ENCODE data around the gene GARIN3.
A peak's percentile ranks its signal among the peaks of the same experiment; 100 is the strongest.

Gene GARIN3

GRCh38 chr5:157142317-157143126, 23.5 kb downstream of the GARIN3 start, which contains the start of gene MED7:
TSS of gene MED7 (minus strand) at chr5:157142865. CDS start at chr5:157139431, 3,434 bp downstream.
- peak; percentile 88 for DNase-seq

- DNase-seq: no peak
Observed at GRCh38 chr5:157137691-157138090, 28.4 kb downstream of the GARIN3 start.

GRCh38 chr5:157132281-157132612, 33.8 kb downstream of the GARIN3 start:
- no peak for DNase-seq

GRCh38 chr5:157130925-157131324, 35.1 kb downstream of the GARIN3 start:
- DNase-seq: no peak

GRCh38 chr5:157121709-157122108, 44.4 kb downstream of the GARIN3 start:
- DNase-seq: no peak

- DNase-seq: no peak
Observed at GRCh38 chr5:157120102-157120501, 46.0 kb downstream of the GARIN3 start.

- DNase-seq: no peak
Observed at GRCh38 chr5:157116483-157116954, 49.5 kb downstream of the GARIN3 start.

GRCh38 chr5:157115502-157115901, 50.6 kb downstream of the GARIN3 start:
- DNase-seq: no peak

- no peak for DNase-seq
Observed at GRCh38 chr5:157115012-157115411, 51.1 kb downstream of the GARIN3 start.

- no peak for DNase-seq
Observed at GRCh38 chr5:157113002-157113401, 53.1 kb downstream of the GARIN3 start.

Data from NCI-H1930 (cell line).